Measurements from ENCODE around the gene KCNN1. TPM values are rescaled to one million over a fixed set of nuclear protein-coding genes. Genes with fewer than 3 reads are reported as not detected.

The KCNN1 gene
- total RNA-seq, 1 donor, result not detected

- no peak for DNase-seq (ENCODE audit: low read depth)
- H3K4me3 ChIP-seq (ENCODE audit: low read depth, low read length), result no peak overlapping the region
- TF ChIP-seq, protein P1, sequence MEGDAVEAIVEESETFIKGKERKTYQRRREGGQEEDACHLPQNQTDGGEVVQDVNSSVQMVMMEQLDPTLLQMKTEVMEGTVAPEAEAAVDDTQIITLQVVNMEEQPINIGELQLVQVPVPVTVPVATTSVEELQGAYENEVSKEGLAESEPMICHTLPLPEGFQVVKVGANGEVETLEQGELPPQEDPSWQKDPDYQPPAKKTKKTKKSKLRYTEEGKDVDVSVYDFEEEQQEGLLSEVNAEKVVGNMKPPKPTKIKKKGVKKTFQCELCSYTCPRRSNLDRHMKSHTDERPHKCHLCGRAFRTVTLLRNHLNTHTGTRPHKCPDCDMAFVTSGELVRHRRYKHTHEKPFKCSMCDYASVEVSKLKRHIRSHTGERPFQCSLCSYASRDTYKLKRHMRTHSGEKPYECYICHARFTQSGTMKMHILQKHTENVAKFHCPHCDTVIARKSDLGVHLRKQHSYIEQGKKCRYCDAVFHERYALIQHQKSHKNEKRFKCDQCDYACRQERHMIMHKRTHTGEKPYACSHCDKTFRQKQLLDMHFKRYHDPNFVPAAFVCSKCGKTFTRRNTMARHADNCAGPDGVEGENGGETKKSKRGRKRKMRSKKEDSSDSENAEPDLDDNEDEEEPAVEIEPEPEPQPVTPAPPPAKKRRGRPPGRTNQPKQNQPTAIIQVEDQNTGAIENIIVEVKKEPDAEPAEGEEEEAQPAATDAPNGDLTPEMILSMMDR (IDR thresholded peaks at IDR 0.05; ENCODE audit: insufficient read depth, low read length), result no peak
Measured at GRCh38 chr19:18010149-18010548, 43.2 kb downstream of the KCNN1 start.

GRCh38 chr19:18013210-18014111 lies 46.6 kb downstream of the KCNN1 start:
- H3K4me3 ChIP-seq (ENCODE audit: low read depth, low read length), result no peak overlapping the region
- no peak for DNase-seq (ENCODE audit: low read depth)
- TF ChIP-seq, protein P1 (IDR thresholded peaks at IDR 0.05; ENCODE audit: insufficient read depth, low read length), result no peak

- no peak for DNase-seq (ENCODE audit: low read depth)
- TF ChIP-seq, protein P1 (IDR thresholded peaks at IDR 0.05; ENCODE audit: insufficient read depth, low read length), result no peak
- no peak overlapping the region for H3K4me3 ChIP-seq (ENCODE audit: low read depth, low read length)
Measured at GRCh38 chr19:18014197-18014596, 47.3 kb downstream of the KCNN1 start.

- H3K4me3 ChIP-seq (ENCODE audit: low read depth, low read length), result no peak overlapping the region
- DNase-seq (ENCODE audit: low read depth), result no peak
- TF ChIP-seq, protein P1 (IDR thresholded peaks at IDR 0.05; ENCODE audit: insufficient read depth, low read length), result no peak
Measured at GRCh38 chr19:18016209-18016910, 49.5 kb downstream of the KCNN1 start.

GRCh38 chr19:18017275-18018083 lies 50.6 kb downstream of the KCNN1 start:
- no peak for DNase-seq (ENCODE audit: low read depth)
- TF ChIP-seq, protein P1 (IDR thresholded peaks at IDR 0.05; ENCODE audit: insufficient read depth, low read length), result no peak
- no peak overlapping the region for H3K4me3 ChIP-seq (ENCODE audit: low read depth, low read length)

Measured in fibroblast of the aortic adventitia (primary cell).